Aorta (tissue), 5 donors: ENCODE measurements around the gene PIGQ. TPM values are rescaled to one million over a fixed set of nuclear protein-coding genes. Genes with fewer than 3 reads are reported as not detected.

ENCODE experiments used
- ATAC-seq: fragments of 200-7000 bp; cut with Tn5 transposase; one replicate; pipeline ENCODE4 v1.9.1; 2022; ENCODE audit warnings: moderate library complexity; ENCODE audit not compliant: low FRiP score
- DNase-seq, 2 donors: peaks; one replicate each; pipeline ENCODE4 v3.0.0-alpha.2; 2020
- H3K27ac ChIP-seq, 2 donors: one replicate each; pipeline ENCODE4 v1.5.1; 2013; ENCODE audit warnings: low read length in 2 of 2, mild to moderate bottlenecking in 2 of 2, moderate library complexity in 2 of 2, control low read depth in 1 of 2, inconsistent platforms in 1 of 2, low read depth in 1 of 2
- H3K27me3 ChIP-seq, 2 donors: one replicate each; pipeline ENCODE4 v1.6.1; 2013; ENCODE audit warnings: control low read depth in 1 of 2, low read length in 1 of 2, mild to moderate bottlenecking in 1 of 2, moderate library complexity in 1 of 2; ENCODE audit not compliant: insufficient read depth in 2 of 2, control insufficient read depth in 1 of 2
- H3K36me3 ChIP-seq, 2 donors: one replicate each; pipeline ENCODE4 v1.6.1; 2013; ENCODE audit warnings: control low read depth in 1 of 2, low read length in 1 of 2, mild to moderate bottlenecking in 1 of 2; ENCODE audit not compliant: insufficient read depth in 2 of 2, control insufficient read depth in 1 of 2
- H3K4me1 ChIP-seq, 2 donors: one replicate each; pipeline ENCODE4 v1.6.1; 2013; ENCODE audit warnings: low read length in 2 of 2, control low read depth in 1 of 2, mild to moderate bottlenecking in 1 of 2, moderate library complexity in 1 of 2; ENCODE audit not compliant: insufficient read depth in 2 of 2, control insufficient read depth in 1 of 2
- H3K4me3 ChIP-seq, 2 donors: one replicate each; pipeline ENCODE4 v1.5.1; 2013; ENCODE audit warnings: low read length in 2 of 2, control low read depth in 1 of 2, mild to moderate bottlenecking in 1 of 2
- H3K9me3 ChIP-seq: one replicate; pipeline ENCODE4 v1.6.1; 2013; ENCODE audit warnings: mild to moderate bottlenecking, low read length; ENCODE audit not compliant: control insufficient read depth
- WGBS, 2 donors: extraction: QIAGEN DNeasy Blood & Tissue Kit; methylation state at CpG; one replicate each; pipeline ENCODE4 v1.1.7; 2013; 5-methylcytosine and 5-hydroxymethylcytosine counted together
- intact Hi-C, 2 donors: fragments of 100-400 bp; cut with DNase I; formaldehyde crosslinking; loops; one replicate each; pipeline versions ENCODE4 v1.14.2 to v1.15.0; 2022
- polyA plus RNA-seq, 2 donors: library from polyadenylated mRNA; stranded (reverse); fragments of 200-250 nt; gene quantifications; one replicate each; pipeline ENCODE4 v1.2.3, GENCODE V29; 2013
- total RNA-seq, 2 donors: library from RNA; stranded (reverse); fragmentation: NEBNext Ultra II Directional; extraction: Animal tissue kit (Norgen Biotek cat#: 25700); gene quantifications; one replicate each; pipeline ENCODE4 v1.2.1, GENCODE V29; 2021
- donor health status: healthy with polysubstance abuse.
- donor health status: Bipolar disorder and iron deficiency.
- donor health status: DM: no; HTN: no; CAD: no.
- donor health status: DM: no; HTN: no; CAD: no.
- donor health status: DM: yes; HTN: yes; CAD: no.

The PIGQ gene
- total and polyA plus RNA-seq, 4 donors = 10.8 to 92.2 (median 32.2) TPM

- intact Hi-C loops = no loop called here
- H3K9me3 ChIP-seq = no peaks in the 10 kb centered on the region
- no peaks in the 10 kb centered on the region for H3K36me3 ChIP-seq
- no peak overlapping the region for H3K4me3 ChIP-seq
- 94 to 95% methylated on average over 46 of the region's 46 CpGs for WGBS, 2 donors
- no peaks in the 10 kb centered on the region for H3K4me1 ChIP-seq
- no peaks in the 10 kb centered on the region for H3K27me3 ChIP-seq
- DNase-seq (no peak), ATAC-seq (no peak)
- H3K27ac ChIP-seq = no peak overlapping the region
Observed at GRCh38 chr16:574021-574760, 4.4 kb downstream of the PIGQ start.

GRCh38 chr16:575354-576196 lies 5.8 kb downstream of the PIGQ start:
- H3K4me3 ChIP-seq = no peak overlapping the region
- DNase-seq (no peak), ATAC-seq (no peak)
- no peak overlapping the region for H3K27ac ChIP-seq
- H3K4me1 ChIP-seq = no peaks in the 10 kb centered on the region
- 88 to 91% methylated on average over 36 of the region's 36 CpGs for WGBS, 2 donors
- H3K9me3 ChIP-seq = no peaks in the 10 kb centered on the region
- H3K36me3 ChIP-seq = no peaks in the 10 kb centered on the region
- intact Hi-C loops = no loop called here
- H3K27me3 ChIP-seq = no peaks in the 10 kb centered on the region

GRCh38 chr16:576197-576822 lies 6.5 kb downstream of the PIGQ start:
- H3K4me3 ChIP-seq = no peak overlapping the region
- no peak overlapping the region for H3K27ac ChIP-seq
- DNase-seq (no peak), ATAC-seq (no peak)
- intact Hi-C loops = no loop called here
- no peaks in the 10 kb centered on the region for H3K27me3 ChIP-seq
- whole genome bisulfite sequencing, 2 donors = 87 to 90% methylated on average over 20 to 21 of the region's 21 CpGs
- no peaks in the 10 kb centered on the region for H3K9me3 ChIP-seq
- H3K4me1 ChIP-seq = no peaks in the 10 kb centered on the region
- no peaks in the 10 kb centered on the region for H3K36me3 ChIP-seq

GRCh38 chr16:576823-577201 lies 7.0 kb downstream of the PIGQ start:
- H3K4me1 ChIP-seq = no peaks in the 10 kb centered on the region

GRCh38 chr16:577796-578195 lies 8.0 kb downstream of the PIGQ start:
- intact Hi-C loops = no loop called here
- Histone ChIP-seq H3K4me1 (no peaks in the 10 kb centered on the region), H3K9me3 (no peaks in the 10 kb centered on the region), H3K27me3 (no peaks in the 10 kb centered on the region), H3K36me3 (no peaks in the 10 kb centered on the region), H3K27ac (no peak overlapping the region), H3K4me3 (no peak overlapping the region)
- 95% methylated on average over 13 of the region's 13 CpGs for WGBS, 2 donors
- no peak for ATAC-seq
- no peak for DNase-seq

More at GRCh38 chr16:576823-577201, 7.0 kb downstream of the PIGQ start:
- Histone ChIP-seq H3K27ac (no peak overlapping the region), H3K36me3 (no peaks in the 10 kb centered on the region), H3K27me3 (no peaks in the 10 kb centered on the region), H3K9me3 (no peaks in the 10 kb centered on the region), H3K4me3 (no peak overlapping the region)
- WGBS, 2 donors = 78% methylated on average over 8 of the region's 8 CpGs
- no peak for DNase-seq
- intact Hi-C loops = no loop called here
- ATAC-seq = no peak

- no peak overlapping the region for H3K4me3 ChIP-seq
- H3K9me3 ChIP-seq = no peaks in the 10 kb centered on the region
- 84 to 91% methylated on average over 23 to 24 of the region's 24 CpGs for WGBS, 2 donors
- peak; percentile 4 for ATAC-seq
- no peaks in the 10 kb centered on the region for H3K27me3 ChIP-seq
- intact Hi-C loops = no loop called here
- no peak overlapping the region for H3K27ac ChIP-seq
- no peaks in the 10 kb centered on the region for H3K36me3 ChIP-seq
- no peak for DNase-seq
- no peaks in the 10 kb centered on the region for H3K4me1 ChIP-seq
Observed at GRCh38 chr16:578232-578869, 8.6 kb downstream of the PIGQ start.

GRCh38 chr16:578870-579405 lies 9.2 kb downstream of the PIGQ start:
- intact Hi-C loops = no loop called here

GRCh38 chr16:580141-580945 lies 10.6 kb downstream of the PIGQ start:
- no peak overlapping the region for H3K27ac ChIP-seq
- H3K36me3 ChIP-seq = no peaks in the 10 kb centered on the region
- intact Hi-C loops = no loop called here
- ATAC-seq (no peak), DNase-seq (no peak)
- whole genome bisulfite sequencing, 2 donors = 90 to 92% methylated on average over 27 of the region's 27 CpGs
- no peaks in the 10 kb centered on the region for H3K4me1 ChIP-seq
- H3K4me3 ChIP-seq = no peak overlapping the region
- H3K9me3 ChIP-seq = no peaks in the 10 kb centered on the region
- no peaks in the 10 kb centered on the region for H3K27me3 ChIP-seq

More at GRCh38 chr16:578870-579405, 9.2 kb downstream of the PIGQ start:
- WGBS, 2 donors = 36 to 50% methylated on average over 22 to 34 of the region's 34 CpGs
- DNase-seq (peak; percentile 80 to 85), ATAC-seq (peak; percentile 61)
- Histone ChIP-seq H3K4me1 (no peaks in the 10 kb centered on the region), H3K4me3 (no peak overlapping the region), H3K36me3 (no peaks in the 10 kb centered on the region), H3K9me3 (no peaks in the 10 kb centered on the region), H3K27ac (no peak overlapping the region), H3K27me3 (no peaks in the 10 kb centered on the region)
